B cell (primary cell): Measurements from ENCODE around the gene HS3ST5.

ENCODE experiments used
- CTCF ChIP-seq: fragments of 200-600 bp; IDR thresholded peaks from one replicate; pipeline ENCODE4 v1.8.0; 2022; ENCODE audit warnings: antibody characterized with exemption, mild to moderate bottlenecking
- EZH2 ChIP-seq: IDR thresholded peaks from 2 replicates; pipeline ENCODE4 v1.6.1; 2012; ENCODE audit warnings: borderline replicate concordance, low read depth, mild to moderate bottlenecking, moderate library complexity, low read length; ENCODE audit not compliant: insufficient read depth, poor library complexity, severe bottlenecking

DNA sequence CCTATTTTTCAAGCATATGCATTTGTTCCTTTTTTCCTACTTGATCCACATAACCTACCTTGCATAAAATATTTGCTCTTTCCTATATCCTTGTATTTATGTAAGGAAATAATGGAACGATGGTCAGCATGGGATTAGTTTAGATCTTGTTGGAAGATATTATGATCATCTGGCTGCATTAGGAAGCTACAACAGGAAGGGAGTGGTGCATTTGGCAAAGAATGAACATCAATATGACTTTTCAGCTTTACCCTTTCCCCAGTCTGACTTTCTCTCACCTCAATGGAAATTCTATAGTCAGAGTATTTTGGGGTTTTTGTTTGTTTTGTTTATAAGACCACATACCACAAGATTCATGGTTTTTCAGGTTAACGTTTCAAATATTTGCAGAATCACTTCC lies 66.0 kb downstream of the HS3ST5 start:
- TF ChIP-seq EZH2 (no peak), CTCF (no peak)
